Measurements from ENCODE around the gene EAF1.

GRCh38 chr3:15471861-15472260 is 44.5 kb downstream of the EAF1 start:
- TF ChIP-seq ARNT (IDR thresholded peaks at IDR 0.05) (no peak), CTBP1 (IDR thresholded peaks at IDR 0.05; ENCODE audit: borderline replicate concordance) (no peak), LEF1 (IDR thresholded peaks at IDR 0.05; ENCODE audit: borderline replicate concordance) (no peak)

Measured in HEK293T (cell line).